Measurements from ENCODE around the gene GLS2. TPM values are rescaled to one million over a fixed set of nuclear protein-coding genes. Genes with fewer than 3 reads are reported as not detected.
"Not testable (repeated sequence)": the region's sequence is repeated elsewhere in the genome, so short reads cannot be mapped to it uniquely, and the experiment has no call there.

Gene GLS2
- total RNA-seq, 1 experiment from 2014 or later = not detected

GRCh38 chr12:56448860-56449621 is 38.9 kb downstream of the GLS2 start, which contains the start of gene TIMELESS:
TSS of gene TIMELESS (minus strand) at chr12:56449426. CDS start at chr12:56434170, 15,256 bp downstream.
- DNase-seq (ENCODE audit: extremely low read depth, low read depth) = peak; percentile 88

DNA sequence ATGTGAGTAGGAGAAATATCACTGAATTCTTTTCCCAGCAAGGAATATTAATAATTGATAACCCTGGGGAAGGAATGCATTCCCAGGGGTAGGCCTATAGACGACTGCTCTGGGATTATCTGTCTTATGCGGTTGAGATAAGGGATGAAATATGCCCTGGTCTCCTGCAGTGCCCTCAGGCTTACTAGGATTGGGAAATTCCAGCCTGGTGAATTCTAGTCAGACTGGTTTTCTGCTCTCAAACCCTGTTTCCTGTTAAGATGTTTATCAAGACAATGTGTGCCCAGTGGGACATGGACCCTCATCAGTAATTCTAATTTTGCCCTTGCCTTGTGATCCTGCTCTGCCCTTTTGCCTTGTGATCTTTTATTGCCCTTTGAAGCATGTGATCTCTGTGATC is 44.8 kb downstream of the GLS2 start:
- DNase-seq (ENCODE audit: extremely low read depth, low read depth) = not testable (repeated sequence)

DNA sequence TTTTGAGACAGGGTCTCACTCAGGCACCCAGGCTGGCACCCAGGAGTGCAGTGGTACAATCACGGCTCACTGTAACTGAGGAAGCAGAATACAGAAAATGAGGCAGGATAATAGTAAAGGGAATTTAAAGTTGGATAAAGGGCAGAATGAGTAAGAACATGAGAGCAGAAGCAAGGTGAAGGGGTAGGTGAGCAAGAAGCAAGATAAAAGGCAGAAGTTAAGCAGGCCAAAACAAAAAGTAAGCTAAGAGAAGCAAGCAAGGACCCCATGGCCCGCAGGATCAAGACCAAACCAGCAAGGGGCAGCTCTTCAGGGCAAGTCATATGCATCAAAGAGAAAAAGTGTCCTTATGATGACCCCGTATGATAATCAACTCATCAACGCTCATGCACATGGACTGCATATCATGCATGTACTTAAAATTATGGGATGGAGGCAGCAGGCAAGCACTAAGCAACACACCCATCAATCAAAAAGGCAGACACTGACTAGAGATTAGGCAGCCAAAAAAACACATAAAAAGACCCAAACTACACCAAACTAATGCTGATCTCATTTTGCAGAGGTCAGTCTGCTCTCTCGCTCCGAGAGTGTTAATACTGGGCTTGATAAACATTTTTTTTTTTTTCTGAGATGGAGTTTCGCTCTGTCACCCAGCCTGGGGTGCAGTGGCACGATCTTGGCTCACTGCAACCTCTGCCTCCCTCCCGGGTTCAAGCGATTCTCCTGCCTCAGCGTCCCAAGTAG is 50.4 kb downstream of the GLS2 start:
- DNase-seq (ENCODE audit: extremely low read depth, low read depth) = no peak

GRCh38 chr12:56434828-56435227 is 53.1 kb downstream of the GLS2 start:
- DNase-seq (ENCODE audit: extremely low read depth, low read depth) = no peak

DNA sequence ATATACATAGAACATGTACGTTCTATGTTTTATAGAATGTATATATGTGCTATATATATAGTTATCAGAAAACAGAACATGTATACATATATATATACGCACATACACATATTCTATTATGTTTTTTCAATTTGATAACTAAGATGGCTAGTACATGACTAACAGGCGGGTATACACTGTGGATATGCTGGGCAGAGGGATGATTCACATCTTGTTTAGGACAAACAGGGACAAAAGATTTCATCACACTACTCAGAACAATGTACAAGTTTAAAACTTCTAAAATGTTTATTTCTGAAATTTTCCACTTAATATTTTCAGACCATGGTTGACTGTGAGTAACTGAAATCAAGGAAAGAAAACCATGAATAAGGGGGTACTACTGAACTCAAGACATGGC is 56.1 kb downstream of the GLS2 start:
- DNase-seq (ENCODE audit: extremely low read depth, low read depth) = no peak

DNA sequence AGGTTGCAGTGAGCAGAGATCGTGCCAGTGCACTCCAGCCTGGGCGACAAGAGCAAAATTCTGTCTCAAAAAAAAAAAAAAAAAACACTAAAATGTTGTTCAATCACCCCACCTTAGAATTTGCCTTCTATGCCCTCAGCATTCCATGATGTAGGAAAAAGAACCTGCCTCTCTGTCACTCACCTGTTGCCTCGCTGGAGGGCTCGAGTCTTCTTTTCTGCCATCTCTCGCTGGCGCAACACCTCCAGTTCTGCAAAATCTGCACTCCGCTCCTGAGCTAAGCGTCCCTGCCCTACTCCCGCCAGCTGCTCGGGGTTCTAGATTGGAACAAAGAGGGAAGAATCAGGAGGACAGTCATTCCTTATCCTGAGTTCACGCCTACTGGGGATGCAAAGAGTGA is 56.7 kb downstream of the GLS2 start:
- no peak for DNase-seq (ENCODE audit: extremely low read depth, low read depth)

DNA sequence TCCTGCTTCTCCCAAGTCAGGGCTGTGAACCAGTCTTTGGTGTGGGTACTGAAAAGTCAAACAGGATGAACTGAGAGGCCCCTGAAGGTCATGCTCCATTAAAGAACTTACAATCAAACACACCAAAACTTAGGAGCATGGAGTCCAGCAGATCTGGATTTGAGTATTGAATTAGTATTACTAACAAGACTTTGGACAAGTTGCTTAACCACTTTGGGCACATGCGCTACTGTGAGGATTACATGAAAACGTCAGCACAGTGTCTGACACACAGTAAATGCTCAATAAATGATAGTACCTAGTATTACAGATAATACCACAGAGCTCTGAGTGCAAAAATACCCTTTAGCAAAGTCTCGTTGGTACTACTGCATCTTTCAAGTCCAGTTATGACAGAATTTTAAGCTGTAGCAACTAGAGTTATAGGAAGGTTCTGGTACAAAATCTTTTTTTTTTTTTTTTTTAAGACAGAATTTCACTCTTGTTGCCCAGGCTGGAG is 62.0 kb downstream of the GLS2 start:
- DNase-seq (ENCODE audit: extremely low read depth, low read depth) = no peak

DNA sequence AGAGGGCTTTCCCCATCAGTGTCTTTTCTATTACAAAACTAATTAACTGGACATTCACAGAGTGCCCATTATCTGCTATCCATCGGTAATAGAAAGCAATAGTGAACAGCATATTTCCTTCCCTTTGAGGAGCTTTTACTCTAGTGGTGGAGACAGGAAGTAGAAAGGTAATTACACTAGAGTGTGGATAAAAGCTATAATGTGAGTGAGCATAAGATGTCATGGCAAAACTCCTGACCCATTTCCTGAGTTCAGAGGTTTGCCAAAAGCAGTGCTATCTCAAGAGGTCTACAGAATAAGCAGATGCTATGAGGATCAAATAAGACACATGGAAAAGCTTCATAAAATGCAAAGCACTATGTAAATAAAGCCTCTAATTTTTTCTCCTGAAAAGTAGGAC is 62.8 kb downstream of the GLS2 start:
- no peak for DNase-seq (ENCODE audit: extremely low read depth, low read depth)

Other genes with a start within 250 kb of the GLS2 start
- gene ANKRD52, start 229.8 kb downstream of the GLS2 start, total RNA-seq (2014; rRNA removed; shearing (Covaris generic)) = 29.0 and 32.7 TPM in 2 replicates
- 13.5 and 14.2 TPM in 2 replicates for gene COQ10A, start 221.2 kb downstream of the GLS2 start, total RNA-seq (2014; rRNA removed; shearing (Covaris generic))
- gene CS, start 187.8 kb downstream of the GLS2 start, total RNA-seq (2014; rRNA removed; shearing (Covaris generic)) = 141 and 153 TPM in 2 replicates
- gene CNPY2, start 172.2 kb downstream of the GLS2 start, total RNA-seq (2014; rRNA removed; shearing (Covaris generic)) = 142 and 150 TPM in 2 replicates
- 71.1 and 73.6 TPM in 2 replicates for gene PAN2, start 154.2 kb downstream of the GLS2 start, total RNA-seq (2014; rRNA removed; shearing (Covaris generic))
- gene IL23A, start 149.3 kb downstream of the GLS2 start, total RNA-seq (2014; rRNA removed; shearing (Covaris generic)) = 0.17 TPM in 1 of 2 replicates, not detected in the other
- gene STAT2, start 128.1 kb downstream of the GLS2 start, total RNA-seq (2014; rRNA removed; shearing (Covaris generic)) = 20.2 and 20.6 TPM in 2 replicates
- gene APOF, start 125.3 kb downstream of the GLS2 start, total RNA-seq (2014; rRNA removed; shearing (Covaris generic)) = not detected in 2 replicates
- 8.6 and 17.1 TPM in 2 replicates for gene TIMELESS, start 38.7 kb downstream of the GLS2 start, total RNA-seq (2014; rRNA removed; shearing (Covaris generic))
- not detected in 2 replicates for gene MIP, start 33.5 kb downstream of the GLS2 start, total RNA-seq (2014; rRNA removed; shearing (Covaris generic))
- gene SPRYD4, start 19.6 kb downstream of the GLS2 start, total RNA-seq (2014; rRNA removed; shearing (Covaris generic)) = 1.8 and 2.5 TPM in 2 replicates
- gene RBMS2, start 33.7 kb upstream of the GLS2 start, total RNA-seq (2014; rRNA removed; shearing (Covaris generic)) = 49.6 and 52.8 TPM in 2 replicates
- gene BAZ2A, start 142.2 kb upstream of the GLS2 start, total RNA-seq (2014; rRNA removed; shearing (Covaris generic)) = 30.4 and 32.4 TPM in 2 replicates
- gene ATP5F1B, start 157.8 kb upstream of the GLS2 start, total RNA-seq (2014; rRNA removed; shearing (Covaris generic)) = 1,105 and 1,272 TPM in 2 replicates
- gene PTGES3, start 200.1 kb upstream of the GLS2 start, total RNA-seq (2014; rRNA removed; shearing (Covaris generic)) = 191 and 222 TPM in 2 replicates
- 1,485 and 1,699 TPM in 2 replicates for gene NACA, start 237.1 kb upstream of the GLS2 start, total RNA-seq (2014; rRNA removed; shearing (Covaris generic))